ENCODE data around the gene FNDC7.

DNA sequence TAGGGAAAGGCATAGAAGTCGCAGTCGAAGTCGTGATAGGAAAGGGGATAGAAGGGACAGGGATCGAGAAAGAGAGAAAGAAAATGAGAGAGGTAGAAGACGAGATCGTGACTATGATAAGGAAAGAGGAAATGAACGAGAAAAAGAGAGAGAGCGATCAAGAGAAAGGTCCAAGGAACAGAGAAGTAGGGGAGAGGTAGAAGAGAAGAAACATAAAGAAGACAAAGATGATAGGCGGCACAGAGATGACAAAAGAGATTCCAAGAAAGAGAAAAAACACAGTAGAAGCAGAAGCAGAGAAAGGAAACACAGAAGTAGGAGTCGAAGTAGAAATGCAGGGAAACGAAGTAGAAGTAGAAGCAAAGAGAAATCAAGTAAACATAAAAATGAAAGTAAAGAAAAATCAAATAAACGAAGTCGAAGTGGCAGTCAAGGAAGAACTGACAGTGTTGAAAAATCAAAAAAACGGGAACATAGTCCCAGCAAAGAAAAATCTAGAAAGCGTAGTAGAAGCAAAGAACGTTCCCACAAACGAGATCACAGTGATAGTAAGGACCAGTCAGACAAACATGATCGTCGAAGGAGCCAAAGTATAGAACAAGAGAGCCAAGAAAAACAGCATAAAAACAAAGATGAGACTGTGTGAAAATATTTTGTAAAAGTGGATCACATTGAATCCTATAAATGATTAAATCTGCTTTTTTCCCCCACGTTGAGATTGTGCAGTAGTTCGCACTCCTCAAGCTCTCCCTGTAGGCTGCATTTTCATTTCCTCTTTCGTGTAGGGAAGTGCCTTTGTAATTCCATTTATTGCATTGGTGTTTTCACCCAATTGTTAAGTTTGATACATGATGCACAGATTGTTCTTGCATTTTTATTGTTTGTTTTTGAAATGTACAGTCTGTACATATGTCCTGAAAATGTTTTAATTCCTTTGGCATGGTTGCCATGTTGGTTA is 13.1 kb upstream of the FNDC7 start:
- TF ChIP-seq POLR2AphosphoS5 (IDR thresholded peaks at IDR 0.05; ENCODE audit: low read depth, low read length) (no peak), SIN3A (IDR thresholded peaks at IDR 0.05; ENCODE audit: borderline replicate concordance, insufficient read depth, low read depth, low read length) (no peak), TCF7L2 (IDR thresholded peaks at IDR 0.05; ENCODE audit: low read depth, low read length) (no peak)
- TF ChIP-seq, protein P1, sequence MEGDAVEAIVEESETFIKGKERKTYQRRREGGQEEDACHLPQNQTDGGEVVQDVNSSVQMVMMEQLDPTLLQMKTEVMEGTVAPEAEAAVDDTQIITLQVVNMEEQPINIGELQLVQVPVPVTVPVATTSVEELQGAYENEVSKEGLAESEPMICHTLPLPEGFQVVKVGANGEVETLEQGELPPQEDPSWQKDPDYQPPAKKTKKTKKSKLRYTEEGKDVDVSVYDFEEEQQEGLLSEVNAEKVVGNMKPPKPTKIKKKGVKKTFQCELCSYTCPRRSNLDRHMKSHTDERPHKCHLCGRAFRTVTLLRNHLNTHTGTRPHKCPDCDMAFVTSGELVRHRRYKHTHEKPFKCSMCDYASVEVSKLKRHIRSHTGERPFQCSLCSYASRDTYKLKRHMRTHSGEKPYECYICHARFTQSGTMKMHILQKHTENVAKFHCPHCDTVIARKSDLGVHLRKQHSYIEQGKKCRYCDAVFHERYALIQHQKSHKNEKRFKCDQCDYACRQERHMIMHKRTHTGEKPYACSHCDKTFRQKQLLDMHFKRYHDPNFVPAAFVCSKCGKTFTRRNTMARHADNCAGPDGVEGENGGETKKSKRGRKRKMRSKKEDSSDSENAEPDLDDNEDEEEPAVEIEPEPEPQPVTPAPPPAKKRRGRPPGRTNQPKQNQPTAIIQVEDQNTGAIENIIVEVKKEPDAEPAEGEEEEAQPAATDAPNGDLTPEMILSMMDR (IDR thresholded peaks at IDR 0.05): no peak
- TF ChIP-seq, protein P2, sequence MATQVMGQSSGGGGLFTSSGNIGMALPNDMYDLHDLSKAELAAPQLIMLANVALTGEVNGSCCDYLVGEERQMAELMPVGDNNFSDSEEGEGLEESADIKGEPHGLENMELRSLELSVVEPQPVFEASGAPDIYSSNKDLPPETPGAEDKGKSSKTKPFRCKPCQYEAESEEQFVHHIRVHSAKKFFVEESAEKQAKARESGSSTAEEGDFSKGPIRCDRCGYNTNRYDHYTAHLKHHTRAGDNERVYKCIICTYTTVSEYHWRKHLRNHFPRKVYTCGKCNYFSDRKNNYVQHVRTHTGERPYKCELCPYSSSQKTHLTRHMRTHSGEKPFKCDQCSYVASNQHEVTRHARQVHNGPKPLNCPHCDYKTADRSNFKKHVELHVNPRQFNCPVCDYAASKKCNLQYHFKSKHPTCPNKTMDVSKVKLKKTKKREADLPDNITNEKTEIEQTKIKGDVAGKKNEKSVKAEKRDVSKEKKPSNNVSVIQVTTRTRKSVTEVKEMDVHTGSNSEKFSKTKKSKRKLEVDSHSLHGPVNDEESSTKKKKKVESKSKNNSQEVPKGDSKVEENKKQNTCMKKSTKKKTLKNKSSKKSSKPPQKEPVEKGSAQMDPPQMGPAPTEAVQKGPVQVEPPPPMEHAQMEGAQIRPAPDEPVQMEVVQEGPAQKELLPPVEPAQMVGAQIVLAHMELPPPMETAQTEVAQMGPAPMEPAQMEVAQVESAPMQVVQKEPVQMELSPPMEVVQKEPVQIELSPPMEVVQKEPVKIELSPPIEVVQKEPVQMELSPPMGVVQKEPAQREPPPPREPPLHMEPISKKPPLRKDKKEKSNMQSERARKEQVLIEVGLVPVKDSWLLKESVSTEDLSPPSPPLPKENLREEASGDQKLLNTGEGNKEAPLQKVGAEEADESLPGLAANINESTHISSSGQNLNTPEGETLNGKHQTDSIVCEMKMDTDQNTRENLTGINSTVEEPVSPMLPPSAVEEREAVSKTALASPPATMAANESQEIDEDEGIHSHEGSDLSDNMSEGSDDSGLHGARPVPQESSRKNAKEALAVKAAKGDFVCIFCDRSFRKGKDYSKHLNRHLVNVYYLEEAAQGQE (IDR thresholded peaks at IDR 0.05; ENCODE audit: insufficient read depth in 1 of 2, low read depth in 2 of 2, low read length in 1 of 2): no peak
